ENCODE data around the gene PPP1R26. TPM values are rescaled to one million over a fixed set of nuclear protein-coding genes. Genes with fewer than 3 reads are reported as not detected.

Gene PPP1R26
- total RNA-seq, 2 experiments from 2014 or later = 3.5 to 4.9 TPM

DNA sequence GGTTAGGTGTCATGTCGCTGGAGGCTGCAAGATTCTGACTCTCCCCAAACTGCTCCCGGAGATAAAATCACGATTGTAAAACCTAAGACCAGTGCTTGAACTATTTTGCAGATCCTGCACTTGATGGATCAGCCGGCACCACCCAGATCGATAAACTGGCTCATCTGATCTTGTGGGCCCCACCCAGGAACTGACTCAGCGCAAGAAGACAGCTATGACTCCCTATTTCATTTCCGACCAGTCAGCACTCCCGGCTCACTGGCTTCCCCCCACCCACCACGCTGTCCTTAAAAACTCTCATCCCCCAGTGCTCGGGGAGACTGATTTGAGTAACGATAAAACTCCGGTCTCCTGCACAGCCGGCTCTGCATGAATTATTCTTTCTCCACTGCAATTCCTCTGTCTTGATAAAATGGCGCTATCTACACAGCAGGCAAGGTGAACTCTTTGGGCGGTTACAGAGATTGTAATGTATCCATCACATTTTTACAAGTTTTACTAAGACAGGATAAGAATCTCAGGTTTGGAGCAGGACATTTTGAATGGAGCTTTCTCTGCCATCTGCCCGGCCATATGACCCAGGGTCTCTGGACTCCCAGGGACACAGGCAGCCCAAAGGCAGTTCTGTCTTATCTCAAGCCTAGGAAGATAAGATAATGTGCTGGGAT is 10.6 kb upstream of the PPP1R26 start:
- Mint-ChIP-seq H3K9me3 (no peaks in the 10 kb centered on the region), H3K27ac (no peak overlapping the region), H3K4me1 (ENCODE audit: low read depth) (peaks cover 22% of the 10 kb centered on the region), H3K27me3 (peaks cover 16% of the 10 kb centered on the region), H3K4me3 (peak overlapping the region; percentile 47), H3K36me3 (no peaks in the 10 kb centered on the region)
- peak; percentile 89 for DNase-seq
- intact Hi-C loops (cut with micrococcal nuclease) = loop anchor here (1.0 to 5.0 kb wide), 2 partner anchors 30 to 1302 kb away; a partner anchor contains a TSS
- POLR2A ChIA-PET = interaction anchor here (1.3 kb wide), 1 partner anchor 11 kb away, joined by 6 read pairs; no protein-coding TSS in a partner anchor
- CTCF ChIA-PET = interaction anchor here (1.0 to 1.1 kb wide), 4 partner anchors 11 to 31 kb away, joined by 3 to 4 read pairs (median 3); no protein-coding TSS in a partner anchor

DNA sequence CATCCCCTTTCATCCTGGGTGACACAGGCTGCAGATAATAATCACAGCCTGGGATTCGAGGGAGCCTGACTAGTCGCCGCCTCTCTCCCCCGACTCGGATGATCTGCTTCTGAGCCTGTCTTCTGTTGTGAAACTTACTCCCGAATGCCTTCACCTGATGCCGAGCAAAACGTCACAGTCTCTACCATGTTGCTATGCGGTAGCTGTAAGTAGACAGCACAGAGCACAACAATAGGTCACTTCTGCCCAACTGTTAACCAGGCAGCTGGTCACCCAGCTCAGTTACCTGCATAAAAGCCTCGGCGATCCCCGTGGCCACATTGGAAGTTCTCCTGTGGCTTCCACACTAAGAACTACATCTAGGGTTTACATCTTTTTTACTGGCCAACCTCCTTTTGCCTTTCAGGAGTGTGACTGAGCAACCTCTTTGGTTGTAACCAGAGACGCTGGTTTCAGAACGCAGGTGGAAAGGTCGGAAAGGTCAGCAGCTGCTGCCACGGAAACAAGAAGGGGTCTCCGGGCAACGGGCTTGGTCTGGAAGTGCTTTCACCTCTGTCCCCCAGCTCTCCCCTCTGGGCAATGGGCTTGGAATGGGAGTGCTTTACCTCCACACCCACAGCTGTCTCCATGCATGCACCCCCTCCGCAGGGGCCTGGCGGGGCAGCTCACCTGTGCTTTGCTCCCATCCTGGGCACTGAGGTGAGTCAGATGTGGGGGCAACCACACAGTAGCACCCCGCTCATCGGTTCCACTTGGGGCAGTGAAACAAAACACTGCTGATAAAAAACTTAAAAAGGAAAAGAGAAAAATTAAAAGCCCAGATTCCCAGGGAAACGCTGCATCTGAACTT is 7.6 kb upstream of the PPP1R26 start:
- H3K27me3 Mint-ChIP-seq = peaks cover 20% of the 10 kb centered on the region
- CTCF ChIA-PET = no interaction called here
- intact Hi-C loops (cut with micrococcal nuclease) = no loop called here
- H3K27ac Mint-ChIP-seq = no peak overlapping the region
- peaks cover 22% of the 10 kb centered on the region for H3K4me1 Mint-ChIP-seq (ENCODE audit: low read depth)
- no peak for DNase-seq
- POLR2A ChIA-PET = no interaction called here
- no peaks in the 10 kb centered on the region for H3K9me3 Mint-ChIP-seq
- no peak overlapping the region for H3K4me3 Mint-ChIP-seq
- H3K36me3 Mint-ChIP-seq = no peaks in the 10 kb centered on the region

DNA sequence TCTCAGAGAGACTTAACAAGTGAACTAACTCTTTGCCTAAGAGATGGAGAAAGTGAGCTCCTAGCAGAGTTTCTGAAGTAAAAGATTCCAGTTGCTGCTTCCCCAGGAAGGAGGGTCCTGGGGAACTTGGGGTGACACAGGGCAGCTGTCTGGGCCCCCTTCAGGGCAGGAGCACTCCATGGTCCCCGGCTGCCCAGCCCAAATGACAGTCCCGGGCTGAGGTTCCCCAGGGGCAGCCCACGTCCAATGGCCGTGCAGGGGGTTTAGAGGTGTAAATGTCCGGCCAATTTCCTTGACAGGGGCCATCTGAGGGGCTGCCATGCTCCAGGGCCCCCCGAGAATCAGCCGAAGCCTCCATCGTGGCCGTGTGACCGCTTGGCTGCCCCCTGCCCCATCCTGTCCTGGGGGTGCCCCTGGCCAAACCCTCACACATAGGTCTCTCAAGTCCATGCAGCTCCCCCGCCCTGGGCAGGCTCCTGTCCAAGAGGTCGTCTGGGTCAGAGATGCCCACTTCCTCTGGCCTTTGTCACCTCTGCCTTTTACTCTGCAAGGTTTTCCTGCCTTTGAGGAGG is 5.5 kb upstream of the PPP1R26 start:
- ChIA-PET POLR2A (no interaction called here), CTCF (interaction anchor here (1.1 kb wide), 1 partner anchor 31 kb away, joined by 3 read pairs; no protein-coding TSS in a partner anchor)
- no peak overlapping the region for H3K4me3 Mint-ChIP-seq
- H3K36me3 Mint-ChIP-seq = peaks cover 1% of the 10 kb centered on the region
- DNase-seq = no peak
- H3K27ac Mint-ChIP-seq = no peak overlapping the region
- H3K4me1 Mint-ChIP-seq (ENCODE audit: low read depth) = peaks cover 14% of the 10 kb centered on the region
- H3K9me3 Mint-ChIP-seq = no peaks in the 10 kb centered on the region
- intact Hi-C loops (cut with micrococcal nuclease) = no loop called here
- peaks cover 30% of the 10 kb centered on the region for H3K27me3 Mint-ChIP-seq

DNA sequence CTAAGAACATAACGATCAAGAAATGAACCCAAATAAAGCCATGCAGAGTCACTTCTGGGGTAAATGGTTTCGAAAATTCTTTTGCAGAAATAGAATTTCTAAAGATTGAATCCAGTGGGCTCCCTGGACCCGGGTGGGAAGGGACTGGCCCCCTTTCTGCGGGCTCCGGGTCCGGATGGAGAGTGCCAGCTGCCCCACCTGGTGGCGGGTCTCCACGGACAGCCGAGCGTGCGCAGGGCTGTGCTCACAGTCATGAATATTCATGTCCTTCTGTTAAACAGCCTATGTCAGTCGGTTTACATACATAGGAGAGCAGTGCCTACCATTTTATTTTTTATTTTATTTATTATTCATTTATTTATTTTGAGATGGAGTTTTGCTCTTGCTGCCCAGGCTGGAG is 4.7 kb upstream of the PPP1R26 start:
- H3K36me3 Mint-ChIP-seq = peaks cover 1% of the 10 kb centered on the region
- H3K4me1 Mint-ChIP-seq (ENCODE audit: low read depth) = peaks cover 9% of the 10 kb centered on the region
- ChIA-PET POLR2A (no interaction called here), CTCF (interaction anchor here (0.6 kb wide), 1 partner anchor 1230 kb away, joined by 5 read pairs; no protein-coding TSS in a partner anchor)
- peak; percentile 54 for DNase-seq
- H3K27me3 Mint-ChIP-seq = peaks cover 29% of the 10 kb centered on the region
- H3K27ac Mint-ChIP-seq = no peak overlapping the region
- intact Hi-C loops (cut with micrococcal nuclease) = loop anchor here (5.0 kb wide), 1 partner anchor 38 kb away; no protein-coding TSS in a partner anchor
- H3K9me3 Mint-ChIP-seq = no peaks in the 10 kb centered on the region
- H3K4me3 Mint-ChIP-seq = no peak overlapping the region

DNA sequence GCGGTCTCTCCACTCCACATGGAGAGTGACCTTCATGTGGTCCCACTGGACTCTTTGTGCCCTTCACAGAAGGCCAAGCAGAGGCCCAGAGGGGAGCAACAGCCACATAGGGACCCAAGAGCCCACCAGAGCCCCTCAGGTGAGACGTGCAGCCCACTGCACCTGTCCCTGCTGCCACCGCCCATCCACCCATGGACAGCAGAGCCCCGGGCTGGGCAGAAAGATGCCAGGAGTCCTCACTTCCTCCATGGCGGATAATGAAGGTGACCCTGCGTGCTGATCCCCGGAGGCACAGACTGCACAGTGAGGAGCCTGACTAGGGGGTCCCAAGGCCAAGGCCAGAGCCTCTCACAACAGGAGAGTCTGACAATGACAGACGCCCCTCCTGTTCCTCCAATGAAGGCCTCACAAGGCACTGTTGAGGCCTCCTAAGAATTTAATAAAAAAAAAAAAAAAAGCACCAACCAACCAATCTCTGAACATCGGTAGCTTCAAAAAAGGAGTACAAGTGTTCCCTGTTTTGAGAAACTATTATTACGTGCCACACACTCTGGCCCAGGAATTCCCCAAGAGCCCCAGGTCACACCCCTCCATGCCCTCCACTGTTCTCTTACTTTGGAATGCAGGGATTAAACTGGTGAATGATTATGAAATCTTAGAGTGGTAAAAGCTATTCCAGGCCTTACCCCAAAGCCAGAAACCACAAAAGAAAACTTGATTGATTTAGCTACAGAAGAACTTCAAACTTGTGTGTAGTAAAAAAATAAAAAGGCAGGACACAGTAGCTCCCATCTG is 2.8 kb upstream of the PPP1R26 start:
- Mint-ChIP-seq H3K27me3 (peaks cover 26% of the 10 kb centered on the region), H3K27ac (no peak overlapping the region), H3K4me1 (ENCODE audit: low read depth) (peaks cover 8% of the 10 kb centered on the region), H3K9me3 (no peaks in the 10 kb centered on the region), H3K4me3 (no peak overlapping the region), H3K36me3 (peaks cover 1% of the 10 kb centered on the region)
- CTCF ChIA-PET = interaction anchor here (2.5 kb wide), 1 partner anchor 27 kb away, joined by 5 read pairs; no protein-coding TSS in a partner anchor
- intact Hi-C loops (cut with micrococcal nuclease) = loop anchor here (5.0 kb wide), 1 partner anchor 39 kb away; no protein-coding TSS in a partner anchor
- no peak for DNase-seq
- POLR2A ChIA-PET = no interaction called here

DNA sequence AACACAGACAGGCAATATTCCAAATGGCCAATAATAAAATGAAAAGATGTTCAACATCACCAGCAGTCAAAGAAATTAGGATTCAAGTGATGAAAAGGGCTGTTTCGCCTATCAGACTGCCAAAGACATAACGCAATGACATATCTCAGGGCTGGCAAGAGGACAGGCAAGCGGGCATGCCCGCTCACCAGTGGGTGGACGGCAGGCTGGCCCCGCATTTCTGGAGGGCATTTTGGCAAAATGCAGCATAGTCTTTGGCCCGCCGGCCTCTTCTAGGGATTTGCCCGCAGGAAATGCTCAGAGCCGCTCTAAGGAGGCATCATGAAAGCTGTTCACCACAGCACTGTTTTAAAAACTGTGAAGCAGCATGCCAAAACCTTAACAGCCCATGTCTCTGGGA is 1.4 kb upstream of the PPP1R26 start:
- no peak overlapping the region for H3K27ac Mint-ChIP-seq
- peaks cover 1% of the 10 kb centered on the region for H3K36me3 Mint-ChIP-seq
- H3K9me3 Mint-ChIP-seq = no peaks in the 10 kb centered on the region
- H3K4me1 Mint-ChIP-seq (ENCODE audit: low read depth) = peaks cover 9% of the 10 kb centered on the region
- intact Hi-C loops (cut with micrococcal nuclease) = loop anchor here (5.0 kb wide), 1 partner anchor 41 kb away; no protein-coding TSS in a partner anchor
- no peak for DNase-seq
- CTCF ChIA-PET = interaction anchor here (2.5 kb wide), 1 partner anchor 26 kb away, joined by 5 read pairs; no protein-coding TSS in a partner anchor
- H3K27me3 Mint-ChIP-seq = peaks cover 32% of the 10 kb centered on the region
- H3K4me3 Mint-ChIP-seq = peak overlapping the region; percentile 79
- POLR2A ChIA-PET = no interaction called here

DNA sequence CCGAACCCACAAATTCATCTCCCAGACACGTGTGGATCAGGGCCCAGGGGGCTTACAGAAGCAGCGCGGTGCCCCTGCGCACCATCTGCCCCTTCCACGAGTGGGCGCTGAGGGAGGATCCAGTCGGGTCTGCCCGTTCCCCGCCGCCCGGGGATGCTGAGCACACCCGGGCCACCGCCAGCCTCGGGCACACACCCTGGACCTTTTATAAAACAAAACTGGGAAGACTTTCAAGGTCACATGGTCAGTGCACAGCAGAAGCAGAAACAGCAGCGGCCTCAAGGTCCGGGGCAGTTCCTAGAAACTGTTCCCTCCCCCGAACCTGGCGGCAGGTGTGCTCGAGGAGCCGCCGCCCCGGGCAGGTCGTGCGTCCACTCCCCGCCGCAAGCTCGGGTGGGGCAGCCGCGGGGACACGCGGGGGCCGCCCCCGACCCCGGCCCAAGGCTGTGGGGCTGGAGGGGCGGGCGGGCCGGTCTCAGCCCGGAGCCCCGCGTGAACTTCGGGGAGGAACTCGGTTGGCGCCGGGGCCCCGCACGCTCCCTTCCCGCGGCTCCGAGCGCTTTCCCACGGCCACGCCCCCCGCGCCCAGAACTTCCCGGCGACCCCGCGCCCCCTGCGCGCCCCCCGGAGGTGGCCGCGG is 633 bp upstream of the PPP1R26 start:
- intact Hi-C loops (cut with micrococcal nuclease) = loop anchor here (5.0 kb wide), 1 partner anchor 42 kb away; no protein-coding TSS in a partner anchor
- peak overlapping the region; percentile 79 for H3K4me3 Mint-ChIP-seq
- H3K27ac Mint-ChIP-seq = no peak overlapping the region
- CTCF ChIA-PET = interaction anchor here (2.5 kb wide), 1 partner anchor 25 kb away, joined by 5 read pairs; no protein-coding TSS in a partner anchor
- peak; percentile 19 for DNase-seq
- H3K27me3 Mint-ChIP-seq = peaks cover 40% of the 10 kb centered on the region
- peaks cover 9% of the 10 kb centered on the region for H3K4me1 Mint-ChIP-seq (ENCODE audit: low read depth)
- H3K9me3 Mint-ChIP-seq = no peaks in the 10 kb centered on the region
- peaks cover 1% of the 10 kb centered on the region for H3K36me3 Mint-ChIP-seq
- POLR2A ChIA-PET = no interaction called here

DNA sequence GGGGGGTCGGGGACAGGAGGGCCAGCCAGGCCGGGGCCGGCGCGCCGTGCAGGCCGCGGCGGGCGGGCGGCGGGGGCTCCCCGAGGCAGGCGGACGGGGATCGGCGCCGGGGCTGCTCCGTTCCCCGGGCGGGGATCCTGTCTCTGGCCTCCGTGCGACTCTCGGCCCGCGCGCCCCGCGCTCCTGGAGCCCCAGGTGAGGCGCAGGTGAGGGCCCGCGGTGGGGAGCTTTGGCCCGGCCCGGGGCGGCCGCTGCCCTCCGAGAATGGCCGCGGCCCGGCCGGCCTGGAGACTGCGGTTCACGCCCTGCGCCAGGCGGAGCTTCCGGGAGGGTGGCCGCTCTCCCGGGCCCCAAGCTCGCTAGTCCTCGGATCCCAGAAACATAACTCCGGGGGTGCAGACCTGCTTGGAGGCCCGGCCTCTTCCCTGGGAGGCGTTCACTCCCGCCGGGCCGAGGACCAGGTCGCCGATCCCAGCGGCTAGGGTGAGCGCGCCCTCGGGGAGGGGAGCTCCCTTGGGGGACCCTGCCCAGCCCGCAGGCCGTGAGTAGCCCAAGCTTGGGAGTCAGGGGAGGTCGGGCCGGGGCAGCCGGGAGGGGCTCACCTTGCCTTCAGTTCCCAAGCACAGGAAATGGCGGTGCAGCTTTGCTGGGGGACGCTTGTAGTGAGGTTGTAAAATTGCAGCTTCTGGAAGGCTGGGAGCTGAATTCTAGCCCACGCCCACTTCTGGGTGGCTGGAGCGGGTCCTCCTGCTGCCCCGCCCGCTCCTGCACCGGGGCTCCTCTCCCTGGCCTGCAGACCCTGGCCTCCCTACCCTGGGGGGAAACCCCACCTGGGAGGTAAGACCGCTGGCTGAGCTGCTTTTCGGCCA is 723 bp downstream of the PPP1R26 start:
- intact Hi-C loops (cut with micrococcal nuclease) = no loop called here
- H3K4me3 Mint-ChIP-seq = peak overlapping the region; percentile 41

DNA sequence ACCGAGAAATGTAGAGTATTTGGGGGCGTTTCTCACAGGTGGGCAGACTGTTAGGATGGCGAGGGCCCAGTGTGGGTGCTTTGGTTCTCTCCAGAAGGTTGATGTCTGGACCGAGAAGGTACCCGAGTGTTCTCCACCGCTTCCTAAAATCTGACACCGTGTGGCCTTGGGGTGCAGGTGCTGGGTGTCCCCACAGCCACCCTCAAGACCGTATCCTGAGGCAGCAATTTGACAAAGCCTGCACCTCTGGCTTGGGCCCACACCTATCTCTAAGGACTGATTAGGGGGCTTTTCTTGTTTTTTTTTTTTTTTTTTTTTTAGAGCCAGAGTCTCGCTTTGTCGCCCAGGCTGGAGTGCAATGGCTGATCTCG is 1.3 kb downstream of the PPP1R26 start:
- H3K4me1 Mint-ChIP-seq (ENCODE audit: low read depth) = peaks cover 9% of the 10 kb centered on the region
- peak overlapping the region; percentile 41 for H3K4me3 Mint-ChIP-seq
- H3K36me3 Mint-ChIP-seq = peaks cover 1% of the 10 kb centered on the region
- peaks cover 37% of the 10 kb centered on the region for H3K27me3 Mint-ChIP-seq
- peak; percentile 27 for DNase-seq
- no peak overlapping the region for H3K27ac Mint-ChIP-seq
- CTCF ChIA-PET = interaction anchor here (0.7 to 1.0 kb wide), 3 partner anchors 12 to 1067 kb away, joined by 3 to 4 read pairs (median 4); no protein-coding TSS in a partner anchor
- intact Hi-C loops (cut with micrococcal nuclease) = no loop called here
- POLR2A ChIA-PET = interaction anchor here (0.6 to 1.5 kb wide), 3 partner anchors 12 to 1034 kb away, joined by 3 to 7 read pairs (median 6); no protein-coding TSS in a partner anchor
- H3K9me3 Mint-ChIP-seq = no peaks in the 10 kb centered on the region

More for the DNA sequence above, 723 bp downstream of the PPP1R26 start:
- no peak for DNase-seq
- POLR2A ChIA-PET = interaction anchor here (0.6 to 1.5 kb wide), 3 partner anchors 11 to 1033 kb away, joined by 3 to 7 read pairs (median 6); no protein-coding TSS in a partner anchor
- Mint-ChIP-seq H3K27me3 (peaks cover 41% of the 10 kb centered on the region), H3K27ac (no peak overlapping the region), H3K4me1 (ENCODE audit: low read depth) (peaks cover 9% of the 10 kb centered on the region), H3K9me3 (no peaks in the 10 kb centered on the region), H3K36me3 (peaks cover 1% of the 10 kb centered on the region)
- CTCF ChIA-PET = interaction anchor here (0.8 to 1.0 kb wide), 2 partner anchors 11 to 25 kb away, joined by 4 read pairs; no protein-coding TSS in a partner anchor

DNA sequence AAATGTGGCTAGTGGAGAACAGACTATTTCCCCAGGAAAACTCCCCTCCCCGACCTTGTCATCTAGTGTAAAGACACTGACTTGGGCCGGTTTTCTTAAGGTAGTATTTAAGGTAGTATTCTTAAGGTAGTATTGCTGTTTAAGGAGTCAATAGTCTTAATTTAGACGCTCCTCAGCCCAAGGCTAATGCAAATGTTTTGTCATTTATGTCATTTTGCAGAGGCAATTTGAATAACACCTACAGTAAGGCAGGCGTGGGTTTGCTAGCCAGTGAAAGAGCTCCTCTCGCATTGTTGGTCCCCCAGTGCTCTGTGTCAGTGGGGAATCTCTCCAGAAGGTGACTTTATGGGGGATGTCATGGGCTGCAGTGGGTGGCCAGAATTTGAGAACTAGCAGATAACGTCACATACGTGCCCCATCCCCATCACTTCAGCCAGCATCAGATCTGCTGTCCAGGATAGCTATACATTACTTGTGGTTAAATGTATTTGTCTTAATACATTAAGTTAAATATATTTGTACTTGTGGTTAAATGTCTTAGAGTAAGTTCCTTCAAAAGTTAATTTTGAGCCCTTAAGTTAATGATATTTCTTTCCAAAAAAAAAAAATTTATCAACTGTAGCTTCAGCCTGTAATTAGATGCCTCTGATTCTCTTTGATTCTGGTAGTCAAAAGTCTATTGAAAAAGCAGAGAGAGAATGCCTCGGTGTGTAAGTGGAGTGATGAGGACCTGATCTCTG is 2.6 kb downstream of the PPP1R26 start:
- ChIA-PET CTCF (no interaction called here), POLR2A (no interaction called here)
- Mint-ChIP-seq H3K4me3 (no peak overlapping the region), H3K27ac (no peak overlapping the region), H3K4me1 (ENCODE audit: low read depth) (peaks cover 9% of the 10 kb centered on the region), H3K27me3 (peaks cover 36% of the 10 kb centered on the region), H3K9me3 (no peaks in the 10 kb centered on the region), H3K36me3 (peaks cover 1% of the 10 kb centered on the region)
- intact Hi-C loops (cut with micrococcal nuclease) = no loop called here
- no peak for DNase-seq
